ENCODE measurements around the gene RERE.

The RERE gene

GRCh38 chr1:8632102-8632501 is 185.3 kb downstream of the RERE start (continued):
- TF ChIP-seq RBAK (tag by site-specific recombination; IDR thresholded peaks at IDR 0.05) (no peak), MZF1 (tag by site-specific recombination; IDR thresholded peaks at IDR 0.05; ENCODE audit: borderline replicate concordance) (no peak), ZNF555 (tag by site-specific recombination; conservative IDR thresholded peaks at IDR 0.05) (no peak), ZNF214 (tag by site-specific recombination; IDR thresholded peaks at IDR 0.05; ENCODE audit: borderline replicate concordance) (no peak), BCL6B (tag by site-specific recombination; IDR thresholded peaks at IDR 0.05) (no peak), ATF2 (tag by site-specific recombination; IDR thresholded peaks at IDR 0.05; ENCODE audit: low read depth) (no peak), ZNF571 (tag by site-specific recombination; IDR thresholded peaks at IDR 0.05) (no peak)

- no peaks in the 10 kb centered on the region for H3K9me3 ChIP-seq (ENCODE audit: control insufficient read depth, insufficient read depth, low read depth, low read length)
- ChIA-PET POLR2A (no interaction called here), CTCF (interaction anchor here (1.3 kb wide), 1 partner anchor 10 kb away, joined by 3 read pairs; no protein-coding TSS in a partner anchor)
- no peak overlapping the region for H3K27ac ChIP-seq (ENCODE audit: extremely low read depth, low read depth, low read length)
- TF ChIP-seq ZNF600 (tag by site-specific recombination; IDR thresholded peaks at IDR 0.05) (peak; percentile 38; the same call in 1 of the 2 replicates), ZNF548 (tag by site-specific recombination; IDR thresholded peaks at IDR 0.05) (no peak), ZNF704 (tag by site-specific recombination; IDR thresholded peaks at IDR 0.05) (no peak)
- H3K4me1 ChIP-seq (ENCODE audit: control insufficient read depth, insufficient read depth, low read length): peaks cover 11% of the 10 kb centered on the region
- no peaks in the 10 kb centered on the region for H3K36me3 ChIP-seq (ENCODE audit: control insufficient read depth in 2 of 2, insufficient read depth in 1 of 2, low read length in 2 of 2)
- H3K4me3 ChIP-seq (ENCODE audit: low read depth, low read length): no peak overlapping the region
Measured at GRCh38 chr1:8631163-8631562, 186.3 kb downstream of the RERE start.

- no peaks in the 10 kb centered on the region for H3K36me3 ChIP-seq (ENCODE audit: control insufficient read depth in 2 of 2, insufficient read depth in 1 of 2, low read length in 2 of 2)
- POLR2A ChIA-PET: no interaction called here
- TF ChIP-seq ZNF596 (tag by site-specific recombination; IDR thresholded peaks at IDR 0.05) (no peak), ZNF433 (tag by site-specific recombination; IDR thresholded peaks at IDR 0.05; ENCODE audit: low read depth) (no peak), ZNF629 (tag by site-specific recombination; IDR thresholded peaks at IDR 0.05) (peak; percentile 68), ZNF639 (tag by site-specific recombination; IDR thresholded peaks at IDR 0.05) (no peak), ZNF692 (tag by site-specific recombination; IDR thresholded peaks at IDR 0.05) (peak; percentile 26; the same call in 1 of the 2 replicates), PRDM4 (tag by site-specific recombination; IDR thresholded peaks at IDR 0.05) (peak; percentile 38; the same call in 1 of the 2 replicates), ZIC2 (tag by site-specific recombination; IDR thresholded peaks at IDR 0.05) (peak; percentile 70), ZNF366 (tag by site-specific recombination; conservative IDR thresholded peaks at IDR 0.05) (0 out of 2 replicates have a peak, but pooled peaks have one; percentile 11), PRDM6 (tag by site-specific recombination; IDR thresholded peaks at IDR 0.05) (peak; percentile 69), FEZF1 (tag by site-specific recombination; IDR thresholded peaks at IDR 0.05) (peak; percentile 92)
Measured at GRCh38 chr1:8629241-8630091, 188.0 kb downstream of the RERE start.

More at GRCh38 chr1:8629241-8630091, 188.0 kb downstream of the RERE start:
- Histone ChIP-seq H3K4me3 (ENCODE audit: low read depth, low read length) (no peak overlapping the region), H3K4me1 (ENCODE audit: control insufficient read depth, insufficient read depth, low read length) (peaks cover 13% of the 10 kb centered on the region), H3K27ac (ENCODE audit: extremely low read depth, low read depth, low read length) (no peak overlapping the region), H3K9me3 (ENCODE audit: control insufficient read depth, insufficient read depth, low read depth, low read length) (no peaks in the 10 kb centered on the region)
- CTCF ChIA-PET: interaction anchor here (0.7 to 1.0 kb wide), 3 partner anchors 11 to 68 kb away, joined by 3 to 4 read pairs (median 4); no protein-coding TSS in a partner anchor

Measured in HEK293 (cell line).